Ishikawa (cell line): Measurements from ENCODE around the gene SSTR3.

ENCODE experiments used
- CEBPB ChIP-seq: IDR thresholded peaks from 2 replicates; pipeline ENCODE4 v1.6.1; 2012
- CREB1 ChIP-seq: IDR thresholded peaks from 2 replicates; pipeline ENCODE4 v1.6.1; 2012; ENCODE audit warnings: low read depth
- EGR1 ChIP-seq: IDR thresholded peaks from 2 replicates; pipeline ENCODE4 v1.6.1; 2012
- EP300 ChIP-seq: IDR thresholded peaks from 2 replicates; pipeline ENCODE4 v1.6.1; 2012; ENCODE audit warnings: borderline replicate concordance
- FOXM1 ChIP-seq: IDR thresholded peaks from 2 replicates; pipeline ENCODE4 v1.6.1; 2012; ENCODE audit warnings: low read depth, borderline replicate concordance
- MAX ChIP-seq: IDR thresholded peaks from 2 replicates; pipeline ENCODE4 v1.6.1; 2012
- NFIC ChIP-seq: IDR thresholded peaks from 2 replicates; pipeline ENCODE4 v1.6.1; 2012
- RAD21 ChIP-seq: IDR thresholded peaks from 2 replicates; pipeline ENCODE4 v1.6.1; 2012; ENCODE audit warnings: low read depth
- TAF1 ChIP-seq: IDR thresholded peaks from 2 replicates; pipeline ENCODE4 v1.6.1; 2012; ENCODE audit warnings: low read depth, mild to moderate bottlenecking
- TCF12 ChIP-seq: IDR thresholded peaks from 2 replicates; pipeline ENCODE4 v1.6.1; 2012; ENCODE audit warnings: low read depth
- TEAD4 ChIP-seq: IDR thresholded peaks from 2 replicates; pipeline ENCODE4 v1.6.1; 2012
- YY1 ChIP-seq: IDR thresholded peaks from 2 replicates; pipeline ENCODE4 v1.6.1; 2012; ENCODE audit warnings: low read depth
- ZBTB7A ChIP-seq: IDR thresholded peaks from 2 replicates; pipeline ENCODE4 v1.6.1; 2012; ENCODE audit warnings: low read depth
- TF ChIP-seq, protein P1 (sequence below): IDR thresholded peaks from 2 replicates; pipeline ENCODE4 v1.6.1; 2012
- TF ChIP-seq, protein P2 (sequence below): IDR thresholded peaks from 2 replicates; pipeline ENCODE4 v1.6.1; 2012; ENCODE audit warnings: low read depth, mild to moderate bottlenecking

Gene SSTR3

GRCh38 chr22:37179622-37180420, 32.5 kb downstream of the SSTR3 start:
- TF ChIP-seq EP300 (no peak), EGR1 (no peak), RAD21 (no peak), MAX (no peak), FOXM1 (no peak), TCF12 (no peak), TAF1 (no peak), ZBTB7A (no peak), NFIC (no peak), YY1 (no peak), CREB1 (no peak), CEBPB (no peak), TEAD4 (no peak)
- TF ChIP-seq, protein P1, sequence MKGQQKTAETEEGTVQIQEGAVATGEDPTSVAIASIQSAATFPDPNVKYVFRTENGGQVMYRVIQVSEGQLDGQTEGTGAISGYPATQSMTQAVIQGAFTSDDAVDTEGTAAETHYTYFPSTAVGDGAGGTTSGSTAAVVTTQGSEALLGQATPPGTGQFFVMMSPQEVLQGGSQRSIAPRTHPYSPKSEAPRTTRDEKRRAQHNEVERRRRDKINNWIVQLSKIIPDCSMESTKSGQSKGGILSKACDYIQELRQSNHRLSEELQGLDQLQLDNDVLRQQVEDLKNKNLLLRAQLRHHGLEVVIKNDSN = no peak
- TF ChIP-seq, protein P2, sequence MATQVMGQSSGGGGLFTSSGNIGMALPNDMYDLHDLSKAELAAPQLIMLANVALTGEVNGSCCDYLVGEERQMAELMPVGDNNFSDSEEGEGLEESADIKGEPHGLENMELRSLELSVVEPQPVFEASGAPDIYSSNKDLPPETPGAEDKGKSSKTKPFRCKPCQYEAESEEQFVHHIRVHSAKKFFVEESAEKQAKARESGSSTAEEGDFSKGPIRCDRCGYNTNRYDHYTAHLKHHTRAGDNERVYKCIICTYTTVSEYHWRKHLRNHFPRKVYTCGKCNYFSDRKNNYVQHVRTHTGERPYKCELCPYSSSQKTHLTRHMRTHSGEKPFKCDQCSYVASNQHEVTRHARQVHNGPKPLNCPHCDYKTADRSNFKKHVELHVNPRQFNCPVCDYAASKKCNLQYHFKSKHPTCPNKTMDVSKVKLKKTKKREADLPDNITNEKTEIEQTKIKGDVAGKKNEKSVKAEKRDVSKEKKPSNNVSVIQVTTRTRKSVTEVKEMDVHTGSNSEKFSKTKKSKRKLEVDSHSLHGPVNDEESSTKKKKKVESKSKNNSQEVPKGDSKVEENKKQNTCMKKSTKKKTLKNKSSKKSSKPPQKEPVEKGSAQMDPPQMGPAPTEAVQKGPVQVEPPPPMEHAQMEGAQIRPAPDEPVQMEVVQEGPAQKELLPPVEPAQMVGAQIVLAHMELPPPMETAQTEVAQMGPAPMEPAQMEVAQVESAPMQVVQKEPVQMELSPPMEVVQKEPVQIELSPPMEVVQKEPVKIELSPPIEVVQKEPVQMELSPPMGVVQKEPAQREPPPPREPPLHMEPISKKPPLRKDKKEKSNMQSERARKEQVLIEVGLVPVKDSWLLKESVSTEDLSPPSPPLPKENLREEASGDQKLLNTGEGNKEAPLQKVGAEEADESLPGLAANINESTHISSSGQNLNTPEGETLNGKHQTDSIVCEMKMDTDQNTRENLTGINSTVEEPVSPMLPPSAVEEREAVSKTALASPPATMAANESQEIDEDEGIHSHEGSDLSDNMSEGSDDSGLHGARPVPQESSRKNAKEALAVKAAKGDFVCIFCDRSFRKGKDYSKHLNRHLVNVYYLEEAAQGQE = no peak

DNA sequence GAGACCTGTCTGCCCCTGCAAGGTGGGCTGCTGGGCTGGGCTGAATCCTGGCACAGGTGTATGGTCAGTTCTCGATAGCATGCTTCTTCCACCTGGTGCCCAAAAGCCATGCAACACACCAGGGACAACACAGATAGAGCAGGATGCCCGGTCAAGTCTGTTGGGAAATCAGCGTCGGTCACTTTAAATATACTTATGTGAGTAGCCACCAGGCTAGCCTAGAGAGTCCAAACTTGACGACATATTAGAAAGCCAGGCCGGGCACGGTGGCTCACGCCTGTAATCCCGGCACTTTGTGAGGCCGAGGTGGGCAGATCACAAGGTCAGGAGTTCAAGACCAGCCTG, 33.2 kb downstream of the SSTR3 start:
- TF ChIP-seq CREB1 = no peak
- no peak for TF ChIP-seq EGR1
- TF ChIP-seq YY1 = no peak
- no peak for TF ChIP-seq TEAD4
- TF ChIP-seq, protein P2 = no peak
- TF ChIP-seq CEBPB = no peak
- TF ChIP-seq TCF12 = no peak
- TF ChIP-seq TAF1 = no peak
- TF ChIP-seq RAD21 = no peak
- TF ChIP-seq ZBTB7A = no peak
- TF ChIP-seq FOXM1 = no peak
- TF ChIP-seq MAX = no peak

- no peak for TF ChIP-seq EGR1
- TF ChIP-seq ZBTB7A = no peak
- TF ChIP-seq TAF1 = no peak
Observed at GRCh38 chr22:37178350-37179125, 33.7 kb downstream of the SSTR3 start.

GRCh38 chr22:37177755-37178154, 34.5 kb downstream of the SSTR3 start:
- TF ChIP-seq ZBTB7A = no peak

GRCh38 chr22:37177221-37177620, 35.1 kb downstream of the SSTR3 start:
- TF ChIP-seq TEAD4 = no peak
- TF ChIP-seq EP300 = no peak
- no peak for TF ChIP-seq MAX
- TF ChIP-seq TAF1 = no peak
- TF ChIP-seq YY1 = no peak
- TF ChIP-seq CREB1 = no peak
- TF ChIP-seq ZBTB7A = no peak

GRCh38 chr22:37176464-37177061, 35.7 kb downstream of the SSTR3 start:
- TF ChIP-seq CEBPB (no peak), ZBTB7A (no peak), NFIC (no peak), FOXM1 (no peak), MAX (no peak), TAF1 (no peak), EGR1 (no peak), RAD21 (no peak)
- TF ChIP-seq, protein P1 = no peak
